Activated naive CD8-positive, alpha-beta T cell (primary cell): ENCODE measurements around the gene PCSK4.
A peak's percentile ranks its signal among the peaks of the same experiment; 100 is the strongest.

Source experiments
- H3K27ac Mint-ChIP-seq: one replicate; pipeline ENCODE4 v1.8.0; 2021; ENCODE audit warnings: mixed read lengths
- H3K27me3 Mint-ChIP-seq: one replicate; pipeline ENCODE4 v1.8.0; 2021; ENCODE audit warnings: mixed read lengths
- H3K36me3 Mint-ChIP-seq: one replicate; pipeline ENCODE4 v1.8.0; 2021; ENCODE audit warnings: mixed read lengths
- H3K4me1 Mint-ChIP-seq: one replicate; pipeline ENCODE4 v1.8.0; 2021; ENCODE audit warnings: low read depth, mixed read lengths
- H3K4me3 Mint-ChIP-seq: one replicate; pipeline ENCODE4 v1.8.0; 2021; ENCODE audit warnings: mild to moderate bottlenecking, mixed read lengths
- H3K9me3 Mint-ChIP-seq: one replicate; pipeline ENCODE4 v1.8.0; 2021; ENCODE audit warnings: low read depth, mixed read lengths

Gene PCSK4

GRCh38 chr19:1474011-1474764, 16.0 kb downstream of the PCSK4 start:
- H3K27me3 Mint-ChIP-seq = no peaks in the 10 kb centered on the region
- H3K4me3 Mint-ChIP-seq = no peak overlapping the region
- no peak overlapping the region for H3K27ac Mint-ChIP-seq
- no peaks in the 10 kb centered on the region for H3K9me3 Mint-ChIP-seq
- peaks cover 18% of the 10 kb centered on the region for H3K4me1 Mint-ChIP-seq
- H3K36me3 Mint-ChIP-seq = no peaks in the 10 kb centered on the region

DNA sequence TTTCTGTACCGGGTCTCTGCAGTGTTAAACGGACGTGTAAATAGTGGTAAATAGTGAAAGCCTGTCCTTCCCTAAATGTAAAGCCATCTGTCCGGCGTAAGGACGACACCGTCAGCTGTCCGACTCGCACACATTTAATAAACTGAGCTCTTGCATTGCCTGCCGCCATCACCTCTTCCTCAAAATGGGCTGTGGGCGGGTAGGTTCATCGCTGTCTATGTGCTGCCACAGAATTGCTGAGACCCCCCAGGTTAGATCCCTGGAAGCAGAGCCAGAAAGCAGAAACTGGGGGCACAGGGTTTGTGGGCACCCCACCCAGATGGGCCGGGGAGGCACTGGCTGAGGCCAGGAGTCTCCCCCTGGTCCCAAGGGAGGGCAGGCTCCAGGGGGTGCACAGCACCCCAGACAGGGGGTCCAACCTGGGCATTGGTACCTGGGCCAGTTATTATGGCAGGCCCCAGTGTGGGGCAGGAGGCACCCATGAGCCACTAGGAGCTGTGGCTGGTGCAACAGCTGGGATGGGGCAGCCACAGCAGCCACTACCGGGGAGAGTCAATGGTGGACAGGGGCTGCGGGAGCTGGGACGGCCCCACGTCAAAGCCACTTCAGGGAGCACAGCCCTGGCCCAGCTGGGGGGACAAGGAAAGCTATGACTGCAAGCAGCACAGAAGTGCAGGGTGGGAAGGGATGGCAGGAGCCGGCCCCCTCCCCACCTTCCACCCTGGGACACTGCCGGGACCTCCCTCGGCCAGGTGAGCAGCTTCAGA, 16.9 kb downstream of the PCSK4 start:
- H3K27ac Mint-ChIP-seq = no peak overlapping the region
- no peak overlapping the region for H3K4me3 Mint-ChIP-seq
- no peaks in the 10 kb centered on the region for H3K27me3 Mint-ChIP-seq
- H3K9me3 Mint-ChIP-seq = no peaks in the 10 kb centered on the region
- no peaks in the 10 kb centered on the region for H3K36me3 Mint-ChIP-seq
- H3K4me1 Mint-ChIP-seq = peaks cover 15% of the 10 kb centered on the region

DNA sequence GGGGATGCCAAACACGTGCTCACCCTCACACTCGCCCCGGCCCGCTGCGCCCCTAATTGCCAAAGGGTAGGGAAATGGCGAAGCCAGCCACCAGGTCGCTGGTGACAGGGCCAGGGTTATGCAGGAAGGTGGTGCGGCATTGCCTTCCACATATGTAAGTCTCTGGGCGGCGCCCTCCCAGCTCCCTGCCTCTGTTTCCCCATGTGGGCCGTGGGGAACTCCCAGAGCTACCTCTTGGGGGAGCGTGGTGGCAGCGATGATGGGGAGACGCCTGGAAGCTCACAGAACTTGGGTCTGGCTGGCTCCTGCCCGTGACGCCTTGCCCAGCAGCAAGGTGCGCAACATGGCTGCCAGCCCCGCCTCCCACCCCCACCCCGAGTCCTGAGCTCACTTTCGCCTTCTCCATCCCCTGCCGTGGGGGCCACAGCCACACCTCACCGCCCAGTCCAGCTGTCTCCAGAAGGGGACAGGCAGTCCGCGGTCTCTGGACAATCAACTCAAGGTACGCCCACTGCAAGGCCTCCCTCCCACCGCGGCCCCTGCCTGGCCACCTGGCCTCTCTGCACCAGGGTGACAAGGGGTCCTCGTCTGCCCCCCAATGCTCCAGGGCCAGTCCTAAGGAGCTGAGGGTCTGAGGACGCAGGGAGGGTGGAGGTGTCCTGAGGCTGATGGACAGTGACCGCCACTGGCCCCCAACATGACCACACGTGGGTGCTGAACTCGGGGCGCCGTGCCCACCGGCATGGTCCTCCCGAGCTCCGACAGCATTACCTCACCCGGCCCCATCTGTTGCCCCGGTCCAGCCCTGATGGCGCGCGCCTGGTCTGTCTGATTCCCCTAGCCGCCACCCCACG, 17.7 kb downstream of the PCSK4 start:
- no peaks in the 10 kb centered on the region for H3K9me3 Mint-ChIP-seq
- H3K27me3 Mint-ChIP-seq = no peaks in the 10 kb centered on the region
- no peak overlapping the region for H3K27ac Mint-ChIP-seq
- no peak overlapping the region for H3K4me3 Mint-ChIP-seq
- H3K36me3 Mint-ChIP-seq = no peaks in the 10 kb centered on the region
- peaks cover 14% of the 10 kb centered on the region for H3K4me1 Mint-ChIP-seq

DNA sequence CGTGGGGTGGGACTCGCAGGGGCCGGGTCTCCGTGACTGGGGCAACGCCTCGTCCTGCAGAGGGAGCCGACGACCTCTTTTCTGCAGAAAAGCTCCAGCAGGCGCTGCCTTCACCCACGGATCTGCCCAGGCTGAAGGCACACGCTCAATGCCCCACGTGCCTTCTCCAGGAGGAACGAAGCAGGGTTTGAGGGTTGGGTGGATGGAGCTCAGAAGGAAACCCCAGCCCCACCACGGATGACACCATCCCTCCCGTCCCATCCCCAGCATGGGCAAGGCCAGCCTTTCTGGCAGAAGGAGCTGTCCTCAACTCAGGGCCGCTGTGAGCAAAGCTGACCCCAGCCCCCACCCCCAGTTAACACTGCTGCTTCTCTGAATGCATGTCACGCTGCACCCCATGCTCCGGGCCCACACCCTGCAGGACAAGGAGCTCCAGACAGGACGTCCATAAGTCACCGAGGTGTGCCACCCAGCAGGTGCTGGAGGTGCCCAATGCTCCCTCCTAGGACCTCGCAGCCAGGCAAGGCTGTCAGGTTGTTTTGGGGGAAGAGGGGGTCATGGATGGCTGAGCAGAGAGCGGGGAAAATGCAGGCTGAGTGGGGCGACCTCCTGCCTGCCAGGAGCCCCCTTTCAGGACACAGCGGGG, 18.5 kb downstream of the PCSK4 start:
- Mint-ChIP-seq H3K27ac (no peak overlapping the region), H3K36me3 (no peaks in the 10 kb centered on the region), H3K4me1 (peaks cover 10% of the 10 kb centered on the region), H3K9me3 (no peaks in the 10 kb centered on the region), H3K27me3 (no peaks in the 10 kb centered on the region), H3K4me3 (no peak overlapping the region)

DNA sequence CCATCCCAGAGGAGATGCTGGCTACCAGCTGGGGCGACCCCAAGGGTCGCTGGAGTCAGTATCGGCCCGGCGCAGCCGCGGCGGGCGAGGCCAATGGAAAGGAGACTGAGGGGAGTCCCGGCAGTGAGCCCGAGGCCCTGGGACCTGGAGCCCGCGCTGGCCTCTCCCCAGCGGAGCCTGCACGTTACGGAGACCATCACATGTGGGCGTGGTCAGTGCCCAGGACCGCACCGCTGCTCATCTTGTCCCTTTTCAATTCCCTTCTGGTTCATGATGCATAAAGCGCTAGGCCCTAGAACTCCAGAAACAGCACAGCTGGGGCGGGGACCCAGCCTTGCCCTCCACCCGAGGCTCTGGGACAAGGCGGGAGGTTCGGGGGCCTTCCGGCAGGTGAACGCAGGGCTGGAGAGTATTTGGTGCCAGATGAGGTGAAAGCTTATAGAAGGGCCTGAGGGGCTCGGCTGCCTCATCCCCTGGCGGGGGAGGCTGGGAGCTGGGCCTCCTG, 19.1 kb downstream of the PCSK4 start:
- H3K27me3 Mint-ChIP-seq = no peaks in the 10 kb centered on the region
- H3K4me3 Mint-ChIP-seq = peak overlapping the region; percentile 59
- H3K4me1 Mint-ChIP-seq = peaks cover 10% of the 10 kb centered on the region
- H3K9me3 Mint-ChIP-seq = no peaks in the 10 kb centered on the region
- H3K27ac Mint-ChIP-seq = no peak overlapping the region
- H3K36me3 Mint-ChIP-seq = no peaks in the 10 kb centered on the region

- no peaks in the 10 kb centered on the region for H3K36me3 Mint-ChIP-seq
- no peaks in the 10 kb centered on the region for H3K9me3 Mint-ChIP-seq
- H3K27me3 Mint-ChIP-seq = no peaks in the 10 kb centered on the region
- peaks cover 10% of the 10 kb centered on the region for H3K4me1 Mint-ChIP-seq
- no peak overlapping the region for H3K27ac Mint-ChIP-seq
- H3K4me3 Mint-ChIP-seq = peak overlapping the region; percentile 73
Measured at GRCh38 chr19:1470305-1471009, 19.7 kb downstream of the PCSK4 start.

DNA sequence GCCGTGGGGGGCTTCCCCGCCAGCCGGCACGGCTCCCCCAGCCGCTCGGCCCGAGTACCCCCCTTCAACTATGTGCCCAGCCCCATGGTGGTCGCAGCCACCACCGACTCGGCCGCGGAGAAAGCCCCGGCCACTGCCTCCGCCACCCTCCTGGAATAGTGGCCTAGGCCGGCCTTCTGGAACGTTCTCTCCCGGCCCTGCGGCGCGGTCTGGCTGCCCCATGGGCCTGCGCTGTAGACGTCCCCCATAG, 20.2 kb downstream of the PCSK4 start:
- no peaks in the 10 kb centered on the region for H3K27me3 Mint-ChIP-seq
- no peaks in the 10 kb centered on the region for H3K9me3 Mint-ChIP-seq
- H3K27ac Mint-ChIP-seq = no peak overlapping the region
- H3K36me3 Mint-ChIP-seq = no peaks in the 10 kb centered on the region
- peak overlapping the region; percentile 73 for H3K4me3 Mint-ChIP-seq
- peaks cover 10% of the 10 kb centered on the region for H3K4me1 Mint-ChIP-seq

- Mint-ChIP-seq H3K27ac (no peak overlapping the region), H3K4me1 (peaks cover 10% of the 10 kb centered on the region), H3K36me3 (no peaks in the 10 kb centered on the region), H3K27me3 (no peaks in the 10 kb centered on the region), H3K9me3 (no peaks in the 10 kb centered on the region), H3K4me3 (peak overlapping the region; percentile 73)
Measured at GRCh38 chr19:1469255-1470054, 20.7 kb downstream of the PCSK4 start.

DNA sequence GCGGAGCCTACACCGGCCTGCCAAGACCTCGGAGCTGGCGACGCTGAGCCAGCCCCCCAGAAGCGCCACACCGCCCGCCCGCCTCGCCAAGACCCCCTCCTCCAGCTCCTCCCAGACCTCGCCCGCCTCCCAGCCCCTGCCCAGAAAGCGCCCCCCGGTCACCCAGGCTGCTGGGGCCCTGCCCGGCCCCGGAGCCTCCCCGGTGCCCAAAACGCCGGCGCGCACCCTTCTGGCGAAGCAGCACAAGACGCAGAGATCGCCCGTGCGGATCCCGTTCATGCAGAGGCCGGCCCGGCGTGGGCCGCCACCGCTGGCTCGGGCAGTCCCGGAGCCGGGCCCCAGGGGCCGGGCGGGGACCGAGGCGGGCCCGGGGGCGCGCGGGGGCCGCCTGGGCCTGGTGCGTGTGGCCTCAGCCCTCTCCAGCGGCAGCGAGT, 21.3 kb downstream of the PCSK4 start:
- H3K9me3 Mint-ChIP-seq = no peaks in the 10 kb centered on the region
- no peak overlapping the region for H3K27ac Mint-ChIP-seq
- H3K36me3 Mint-ChIP-seq = no peaks in the 10 kb centered on the region
- H3K4me3 Mint-ChIP-seq = no peak overlapping the region
- peaks cover 10% of the 10 kb centered on the region for H3K4me1 Mint-ChIP-seq
- H3K27me3 Mint-ChIP-seq = no peaks in the 10 kb centered on the region

- peaks cover 10% of the 10 kb centered on the region for H3K4me1 Mint-ChIP-seq
- no peaks in the 10 kb centered on the region for H3K9me3 Mint-ChIP-seq
- H3K27me3 Mint-ChIP-seq = no peaks in the 10 kb centered on the region
- H3K27ac Mint-ChIP-seq = no peak overlapping the region
- H3K4me3 Mint-ChIP-seq = peak overlapping the region; percentile 53
- no peaks in the 10 kb centered on the region for H3K36me3 Mint-ChIP-seq
Measured at GRCh38 chr19:1468274-1468820, 21.8 kb downstream of the PCSK4 start.

DNA sequence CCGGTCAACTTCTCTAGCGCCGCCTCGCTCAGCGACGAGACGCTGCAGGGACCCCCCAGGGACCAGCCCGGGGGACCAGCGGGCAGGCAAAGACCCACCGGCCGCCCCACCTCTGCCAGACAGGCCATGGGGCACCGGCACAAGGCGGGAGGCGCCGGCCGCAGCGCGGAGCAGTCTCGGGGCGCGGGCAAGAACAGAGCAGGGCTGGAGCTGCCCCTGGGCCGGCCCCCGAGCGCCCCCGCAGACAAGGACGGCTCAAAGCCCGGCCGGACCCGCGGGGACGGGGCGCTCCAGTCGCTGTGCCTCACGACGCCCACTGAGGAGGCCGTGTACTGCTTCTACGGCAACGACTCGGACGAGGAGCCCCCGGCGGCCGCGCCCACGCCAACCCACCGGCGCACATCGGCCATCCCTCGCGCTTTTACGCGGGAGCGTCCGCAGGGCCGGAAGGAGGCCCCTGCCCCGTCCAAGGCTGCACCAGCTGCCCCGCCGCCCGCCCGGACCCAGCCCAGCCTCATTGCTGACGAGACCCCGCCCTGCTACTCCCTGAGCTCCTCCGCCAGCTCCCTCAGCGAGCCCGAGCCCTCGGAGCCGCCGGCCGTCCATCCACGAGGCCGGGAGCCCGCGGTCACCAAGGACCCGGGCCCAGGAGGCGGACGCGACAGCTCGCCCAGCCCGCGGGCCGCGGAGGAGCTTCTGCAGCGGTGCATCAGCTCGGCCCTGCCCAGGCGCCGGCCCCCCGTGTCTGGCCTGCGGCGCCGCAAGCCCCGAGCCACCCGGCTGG, 22.5 kb downstream of the PCSK4 start:
- H3K4me3 Mint-ChIP-seq = no peak overlapping the region
- H3K4me1 Mint-ChIP-seq = peaks cover 7% of the 10 kb centered on the region
- H3K27me3 Mint-ChIP-seq = no peaks in the 10 kb centered on the region
- no peak overlapping the region for H3K27ac Mint-ChIP-seq
- H3K9me3 Mint-ChIP-seq = no peaks in the 10 kb centered on the region
- no peaks in the 10 kb centered on the region for H3K36me3 Mint-ChIP-seq

DNA sequence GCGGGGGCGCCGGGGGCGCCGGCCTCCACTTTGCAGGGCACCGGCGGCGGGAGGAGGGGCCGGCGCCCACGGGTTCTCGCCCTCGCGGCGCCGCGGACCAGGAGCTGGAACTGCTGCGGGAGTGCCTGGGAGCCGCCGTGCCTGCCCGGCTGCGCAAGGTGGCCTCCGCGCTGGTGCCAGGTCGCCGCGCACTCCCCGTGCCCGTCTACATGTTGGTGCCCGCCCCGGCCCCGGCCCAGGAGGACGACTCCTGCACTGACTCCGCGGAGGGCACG, 23.0 kb downstream of the PCSK4 start:
- H3K27me3 Mint-ChIP-seq = no peaks in the 10 kb centered on the region
- peaks cover 7% of the 10 kb centered on the region for H3K4me1 Mint-ChIP-seq
- no peaks in the 10 kb centered on the region for H3K36me3 Mint-ChIP-seq
- H3K4me3 Mint-ChIP-seq = no peak overlapping the region
- H3K27ac Mint-ChIP-seq = no peak overlapping the region
- no peaks in the 10 kb centered on the region for H3K9me3 Mint-ChIP-seq
